Lower leg skin (tissue), 3 donors: ENCODE results near the gene CWH43.

Experiments used
- POLR2A ChIP-seq, 2 donors: fragments of 450-650 bp; IDR thresholded peaks; one replicate each; pipeline ENCODE4 v1.6.1; 2016 to 2017; ENCODE audit warnings: antibody characterized with exemption in 2 of 2, mild to moderate bottlenecking in 1 of 2, moderate library complexity in 1 of 2
- TF ChIP-seq, protein P1 (sequence below), 3 donors: fragments of 450-650 bp; IDR thresholded peaks; one replicate each; pipeline ENCODE4 v1.5.1; 2016; ENCODE audit warnings: antibody characterized with exemption in 3 of 3, mild to moderate bottlenecking in 3 of 3, moderate library complexity in 2 of 3

DNA sequence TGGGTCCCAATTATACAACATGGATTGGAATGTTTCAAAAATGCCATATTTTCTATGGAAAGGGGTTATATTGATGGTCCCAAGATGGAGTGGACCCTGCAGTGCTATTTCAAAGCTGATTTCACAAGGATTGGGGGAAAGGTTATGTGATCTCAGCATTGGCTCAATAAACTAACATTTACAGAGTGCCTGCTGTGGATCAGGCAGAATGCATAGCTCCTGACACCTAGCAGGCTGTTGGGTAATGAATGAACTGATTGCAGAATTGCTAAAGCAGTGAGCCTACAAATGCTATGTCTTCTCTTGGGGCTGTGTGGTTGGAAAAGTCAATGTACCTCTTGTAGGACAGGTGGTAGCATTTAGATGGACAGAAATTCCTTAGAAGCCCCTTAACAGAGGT lies 16.9 kb downstream of the CWH43 start:
- TF ChIP-seq, protein P1, sequence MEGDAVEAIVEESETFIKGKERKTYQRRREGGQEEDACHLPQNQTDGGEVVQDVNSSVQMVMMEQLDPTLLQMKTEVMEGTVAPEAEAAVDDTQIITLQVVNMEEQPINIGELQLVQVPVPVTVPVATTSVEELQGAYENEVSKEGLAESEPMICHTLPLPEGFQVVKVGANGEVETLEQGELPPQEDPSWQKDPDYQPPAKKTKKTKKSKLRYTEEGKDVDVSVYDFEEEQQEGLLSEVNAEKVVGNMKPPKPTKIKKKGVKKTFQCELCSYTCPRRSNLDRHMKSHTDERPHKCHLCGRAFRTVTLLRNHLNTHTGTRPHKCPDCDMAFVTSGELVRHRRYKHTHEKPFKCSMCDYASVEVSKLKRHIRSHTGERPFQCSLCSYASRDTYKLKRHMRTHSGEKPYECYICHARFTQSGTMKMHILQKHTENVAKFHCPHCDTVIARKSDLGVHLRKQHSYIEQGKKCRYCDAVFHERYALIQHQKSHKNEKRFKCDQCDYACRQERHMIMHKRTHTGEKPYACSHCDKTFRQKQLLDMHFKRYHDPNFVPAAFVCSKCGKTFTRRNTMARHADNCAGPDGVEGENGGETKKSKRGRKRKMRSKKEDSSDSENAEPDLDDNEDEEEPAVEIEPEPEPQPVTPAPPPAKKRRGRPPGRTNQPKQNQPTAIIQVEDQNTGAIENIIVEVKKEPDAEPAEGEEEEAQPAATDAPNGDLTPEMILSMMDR (IDR thresholded peaks at IDR 0.05), result no peak
- TF ChIP-seq POLR2A (IDR thresholded peaks at IDR 0.05), result no peak
